Endothelial cell of umbilical vein (primary cell): ENCODE results near the gene NRP2. TPM values are rescaled to one million over a fixed set of nuclear protein-coding genes. Genes with fewer than 3 reads are reported as not detected.

Experiments
- BruUV-seq: library from RNA; stranded (reverse); fragments of 400-500 nt; replicated peaks from 2 replicates; lab custom pipeline; 2021; lab: Mats Ljungman, UMichigan
- CTCF ChIA-PET: fragments of 300-600, 350-600 bp; sonication (Branson Sonifier 250); formaldehyde crosslinking; loops from one replicate; lab custom pipeline; 2021; ENCODE audit warnings: antibody characterized with exemption, inconsistent platforms; lab: Charles Lee
- POLR2A ChIA-PET: fragments of 300-600, 350-600 bp; sonication (Branson Sonifier 250); formaldehyde crosslinking; loops from one replicate; lab custom pipeline; 2021; ENCODE audit warnings: antibody characterized with exemption, inconsistent platforms; lab: Charles Lee
- DNase-seq: peaks from one replicate; pipeline ENCODE4 v3.0.0-alpha.2; 2011; ENCODE audit warnings: low read depth, low spot score
- FAIRE-seq: peaks from 2 replicates; lab custom pipeline; 2011; peaks lifted over from hg19 to GRCh38; lab: Jason Lieb, UNC
- H2AFZ ChIP-seq: 2 replicates; pipeline ENCODE4 v1.6.0; 2012; ENCODE audit warnings: low read depth, low read length, control low read depth, inconsistent platforms
- H3K27ac ChIP-seq: 2 replicates; pipeline ENCODE4 v1.5.1; 2011; ENCODE audit warnings: low read depth, mild to moderate bottlenecking, control low read depth, low read length, moderate library complexity; ENCODE audit not compliant: insufficient read depth
- H3K27me3 ChIP-seq, 2 experiments: 2 replicates each; pipeline versions ENCODE4 v1.6.0 to v1.6.1; 2011; ENCODE audit warnings: low read length in 2 of 2, mixed read lengths in 1 of 2; ENCODE audit not compliant: control insufficient read depth in 2 of 2, insufficient read depth in 2 of 2
- H3K36me3 ChIP-seq, 2 experiments: 2 replicates in 1 of 2; 3 replicates in 1 of 2; pipeline ENCODE4 v1.5.1; 2011; ENCODE audit warnings: low read length in 2 of 2, mild to moderate bottlenecking in 1 of 2, moderate library complexity in 1 of 2; ENCODE audit not compliant: control insufficient read depth in 2 of 2, insufficient read depth in 2 of 2; ENCODE audit errors: extremely low read depth in 1 of 2
- H3K4me1 ChIP-seq: 3 replicates; pipeline ENCODE4 v1.5.1; 2011; ENCODE audit warnings: mild to moderate bottlenecking, low read length; ENCODE audit not compliant: control insufficient read depth, insufficient read depth; ENCODE audit errors: extremely low read depth
- H3K4me2 ChIP-seq: 2 replicates; pipeline ENCODE4 v1.6.1; 2011; ENCODE audit warnings: low read length, control low read depth, mixed read lengths; ENCODE audit not compliant: insufficient read depth
- H3K4me3 ChIP-seq, 3 experiments: fragments of 200-600 bp in 1 of 3; sonication (generic), shearing (Covaris generic) in 1 of 3; replicated peaks in 1 of 3; 2 replicates each; pipeline ENCODE4 v1.5.1; 2011 to 2016; ENCODE audit warnings: control low read depth in 3 of 3, low read length in 3 of 3, mild to moderate bottlenecking in 2 of 3, inconsistent platforms in 1 of 3, low read depth in 1 of 3, moderate library complexity in 1 of 3; ENCODE audit not compliant: insufficient read depth in 1 of 3
- H3K79me2 ChIP-seq: 2 replicates; pipeline ENCODE4 v1.6.0; 2012; ENCODE audit warnings: low read length, inconsistent platforms; ENCODE audit not compliant: control insufficient read depth, insufficient read depth
- H3K9ac ChIP-seq: replicated peaks from 2 replicates; pipeline ENCODE3; 2011; ENCODE audit warnings: low read length, control low read depth; ENCODE audit not compliant: insufficient read depth; ENCODE audit errors: extremely low read depth
- H3K9me1 ChIP-seq: replicated peaks from 3 replicates; pipeline ENCODE4 v1.6.0; 2011; ENCODE audit warnings: mild to moderate bottlenecking, low read length; ENCODE audit not compliant: control insufficient read depth, insufficient read depth; ENCODE audit errors: extremely low read depth
- H3K9me3 ChIP-seq: replicated peaks from 2 replicates; pipeline ENCODE4 v1.5.1; 2012; ENCODE audit warnings: low read length, inconsistent platforms; ENCODE audit not compliant: control insufficient read depth, insufficient read depth
- H4K20me1 ChIP-seq: replicated peaks from 2 replicates; pipeline ENCODE3; 2011; ENCODE audit warnings: mild to moderate bottlenecking, low read length; ENCODE audit not compliant: control insufficient read depth, insufficient read depth; ENCODE audit errors: extremely low read depth
- CTCF ChIP-seq, 2 donors: IDR thresholded peaks; 1 replicate in 1 of 2; 2 replicates in 1 of 2; pipeline ENCODE4 v1.5.1; 2011; ENCODE audit warnings: low read length in 2 of 2, mild to moderate bottlenecking in 2 of 2, moderate library complexity in 2 of 2, control low read depth in 1 of 2, inconsistent platforms in 1 of 2, low read depth in 1 of 2; ENCODE audit not compliant: insufficient read depth in 1 of 2; ENCODE audit errors: extremely low read depth in 1 of 2
- EZH2 ChIP-seq: IDR thresholded peaks from 2 replicates; pipeline ENCODE4 v1.6.1; 2012; ENCODE audit warnings: borderline replicate concordance, low read depth, mild to moderate bottlenecking, moderate library complexity, low read length, inconsistent platforms; ENCODE audit not compliant: severe bottlenecking
- FOS ChIP-seq: IDR thresholded peaks from 2 replicates; pipeline ENCODE4 v1.6.1; 2011; ENCODE audit warnings: mild to moderate bottlenecking, low read length, moderate library complexity, borderline replicate concordance; ENCODE audit not compliant: insufficient read depth
- JUN ChIP-seq: IDR thresholded peaks from 2 replicates; pipeline ENCODE4 v1.6.1; 2011; ENCODE audit warnings: borderline replicate concordance, low read depth; ENCODE audit not compliant: insufficient read length, insufficient read depth
- POLR2AphosphoS5 ChIP-seq: IDR thresholded peaks from 2 replicates; pipeline ENCODE4 v1.6.1; 2012; ENCODE audit warnings: low read depth, mild to moderate bottlenecking, control low read depth, low read length, moderate library complexity; ENCODE audit not compliant: insufficient read depth
- dilution Hi-C: fragments of 300-500 bp; cut with MboI; formaldehyde crosslinking; loops from one replicate; pipeline ENCODE4 v1.15.0; 2019; ENCODE audit warnings: low sequenced_read_pairs; ENCODE audit not compliant: extremely low pct_ligation_motif_present
- intact Hi-C: fragments of 100-400 bp; cut with micrococcal nuclease; formaldehyde crosslinking; loops from one replicate; pipeline ENCODE4 v1.10.0; 2022
- polyA plus RNA-seq, 4 experiments: library from polyadenylated mRNA; depleted of rRNA in 3 of 4; stranded (reverse) in 3 of 4; unstranded in 1 of 4; fragments of >200 nt; gene quantifications; 2 replicates each; pipeline versions ENCODE4 v1.2.1 to v1.2.3, GENCODE V29; 2011 to 2012; ENCODE audit warnings: missing spikeins in 1 of 4
- total RNA-seq: library from RNA; stranded (reverse); gene quantifications from 2 replicates; pipeline ENCODE4 v1.2.3, GENCODE V29; 2021

The NRP2 gene
- total and polyA plus RNA-seq, 2 donors (not counting 3 experiments of a cell fraction or from before 2014, with no cell fraction given): 160 to 240 TPM

- Histone ChIP-seq H3K9me1 (no peaks in the 10 kb centered on the region), H3K4me1 (peaks cover 27% of the 10 kb centered on the region), H3K9ac (no peak overlapping the region), H3K27me3 (no peaks in the 10 kb centered on the region), H2AFZ (no peak overlapping the region), H3K4me3 (no peak overlapping the region), H3K79me2 (no peaks in the 10 kb centered on the region), H3K27ac (no peak overlapping the region), H3K9me3 (no peaks in the 10 kb centered on the region), H4K20me1 (no peaks in the 10 kb centered on the region), H3K4me2 (no peak overlapping the region), H3K36me3 (peaks cover 2 to 53% of the 10 kb centered on the region in 2 experiments)
- no peak for FAIRE-seq
- no TSS peak for BruUV-seq
- TF ChIP-seq EZH2 (no peak), CTCF (IDR thresholded peaks at IDR 0.05; ENCODE audit: extremely low read depth in 1 of 2, insufficient read depth in 1 of 2, low read depth in 1 of 2, low read length in 2 of 2) (no peak), POLR2AphosphoS5 (no peak), JUN (no peak), FOS (no peak)
- dilution Hi-C loops (no loop called here), intact Hi-C loops (loop anchor here (5.0 kb wide), 1 partner anchor 1653 kb away; no protein-coding TSS in a partner anchor)
- CTCF ChIA-PET: no interaction called here
- POLR2A ChIA-PET: no interaction called here
- DNase-seq: no peak
Observed at GRCh38 chr2:205765151-205765550, 82.8 kb downstream of the NRP2 start.
